ENCODE data around the gene MAP3K5.

The MAP3K5 gene

GRCh38 chr6:136524339-136524935 is 267.8 kb downstream of the MAP3K5 start:
- DNase-seq (ENCODE audit: low read depth in 2 of 2, low spot score in 1 of 2) = no peak

GRCh38 chr6:136523196-136523595 is 269.1 kb downstream of the MAP3K5 start:
- DNase-seq (ENCODE audit: low read depth in 2 of 2, low spot score in 1 of 2) = no peak

- DNase-seq (ENCODE audit: low read depth in 2 of 2, low spot score in 1 of 2) = no peak
Observed at GRCh38 chr6:136522636-136523035, 269.6 kb downstream of the MAP3K5 start.

GRCh38 chr6:136521911-136522310 is 270.4 kb downstream of the MAP3K5 start:
- no peak for DNase-seq (ENCODE audit: low read depth in 2 of 2, low spot score in 1 of 2)

- no peak for DNase-seq (ENCODE audit: low read depth in 2 of 2, low spot score in 1 of 2)
Observed at GRCh38 chr6:136521427-136521826, 270.9 kb downstream of the MAP3K5 start.

- DNase-seq (ENCODE audit: low read depth in 2 of 2, low spot score in 1 of 2) = no peak
Observed at GRCh38 chr6:136520517-136520916, 271.8 kb downstream of the MAP3K5 start.

- no peak for DNase-seq (ENCODE audit: low read depth in 2 of 2, low spot score in 1 of 2)
Observed at GRCh38 chr6:136517582-136517981, 274.7 kb downstream of the MAP3K5 start.

- no peak for DNase-seq (ENCODE audit: low read depth in 2 of 2, low spot score in 1 of 2)
Observed at GRCh38 chr6:136517002-136517401, 275.3 kb downstream of the MAP3K5 start.

- no peak for DNase-seq (ENCODE audit: low read depth in 2 of 2, low spot score in 1 of 2)
Observed at GRCh38 chr6:136514591-136514990, 277.7 kb downstream of the MAP3K5 start.

- no peak for DNase-seq (ENCODE audit: low read depth in 2 of 2, low spot score in 1 of 2)
Observed at GRCh38 chr6:136511926-136512325, 280.4 kb downstream of the MAP3K5 start.

- DNase-seq (ENCODE audit: low read depth in 2 of 2, low spot score in 1 of 2) = no peak
Observed at GRCh38 chr6:136511397-136511796, 280.9 kb downstream of the MAP3K5 start.

GRCh38 chr6:136510782-136511181 is 281.5 kb downstream of the MAP3K5 start:
- DNase-seq (ENCODE audit: low read depth in 2 of 2, low spot score in 1 of 2) = no peak

GRCh38 chr6:136510299-136510698 is 282.0 kb downstream of the MAP3K5 start:
- no peak for DNase-seq (ENCODE audit: low read depth in 2 of 2, low spot score in 1 of 2)

- no peak for DNase-seq (ENCODE audit: low read depth in 2 of 2, low spot score in 1 of 2)
Observed at GRCh38 chr6:136508725-136509392, 283.4 kb downstream of the MAP3K5 start.
